ENCODE results near the gene OPRD1. TPM values are rescaled to one million over a fixed set of nuclear protein-coding genes. Genes with fewer than 3 reads are reported as not detected.
A peak's percentile ranks its signal among the peaks of the same experiment; 100 is the strongest.
"Not testable (repeated sequence)": the region's sequence is repeated elsewhere in the genome, so short reads cannot be mapped to it uniquely, and the experiment has no call there.

The OPRD1 gene
- not detected for total RNA-seq

DNA sequence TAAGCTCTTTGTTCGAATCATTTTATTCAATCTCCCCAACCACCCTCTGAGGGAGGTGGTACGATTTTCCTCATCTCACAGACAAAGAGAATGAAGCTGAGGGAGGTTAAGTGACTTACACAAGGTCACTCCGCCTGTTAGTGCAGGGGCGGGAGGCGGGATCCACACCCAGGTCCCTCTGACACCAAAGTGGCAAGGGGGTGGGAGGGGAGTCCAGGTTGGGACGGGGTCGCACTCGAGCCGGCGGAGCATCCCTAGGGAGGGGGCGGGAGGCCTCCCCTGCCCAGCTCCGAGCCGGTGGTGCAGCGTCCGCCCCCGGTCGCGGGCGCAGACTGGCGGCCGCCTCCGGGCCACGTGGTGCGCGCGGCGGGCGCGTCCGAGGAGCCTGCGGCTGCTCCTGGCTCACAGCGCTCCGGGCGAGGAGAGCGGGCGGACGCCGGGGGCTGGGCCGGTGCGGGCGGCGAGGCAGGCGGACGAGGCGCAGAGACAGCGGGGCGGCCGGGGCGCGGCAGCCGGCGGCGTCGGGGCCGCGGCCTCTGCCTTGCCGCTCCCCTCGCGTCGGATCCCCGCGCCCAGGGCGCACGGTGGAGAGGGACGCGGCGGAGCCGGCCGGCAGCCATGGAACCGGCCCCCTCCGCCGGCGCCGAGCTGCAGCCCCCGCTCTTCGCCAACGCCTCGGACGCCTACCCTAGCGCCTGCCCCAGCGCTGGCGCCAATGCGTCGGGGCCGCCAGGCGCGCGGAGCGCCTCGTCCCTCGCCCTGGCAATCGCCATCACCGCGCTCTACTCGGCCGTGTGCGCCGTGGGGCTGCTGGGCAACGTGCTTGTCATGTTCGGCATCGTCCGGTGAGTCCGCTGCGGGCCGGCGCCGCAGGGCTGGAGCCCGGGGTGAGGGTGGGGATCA is at the start of gene OPRD1:
Gene OPRD1 (plus strand): TSS at position 405 of the 903 bp plus-strand sequence. CDS start 214 bp downstream, at position 619.
- Mint-ChIP-seq H3K27me3 (ENCODE audit: low read depth) (peaks cover 56% of the 10 kb centered on the region), H3K36me3 (ENCODE audit: insufficient read depth in 2 of 2) (no peaks in the 10 kb centered on the region), H3K4me3 (peak within 1 kb of the TSS in 1 of 2 donors; percentile 51)

DNA sequence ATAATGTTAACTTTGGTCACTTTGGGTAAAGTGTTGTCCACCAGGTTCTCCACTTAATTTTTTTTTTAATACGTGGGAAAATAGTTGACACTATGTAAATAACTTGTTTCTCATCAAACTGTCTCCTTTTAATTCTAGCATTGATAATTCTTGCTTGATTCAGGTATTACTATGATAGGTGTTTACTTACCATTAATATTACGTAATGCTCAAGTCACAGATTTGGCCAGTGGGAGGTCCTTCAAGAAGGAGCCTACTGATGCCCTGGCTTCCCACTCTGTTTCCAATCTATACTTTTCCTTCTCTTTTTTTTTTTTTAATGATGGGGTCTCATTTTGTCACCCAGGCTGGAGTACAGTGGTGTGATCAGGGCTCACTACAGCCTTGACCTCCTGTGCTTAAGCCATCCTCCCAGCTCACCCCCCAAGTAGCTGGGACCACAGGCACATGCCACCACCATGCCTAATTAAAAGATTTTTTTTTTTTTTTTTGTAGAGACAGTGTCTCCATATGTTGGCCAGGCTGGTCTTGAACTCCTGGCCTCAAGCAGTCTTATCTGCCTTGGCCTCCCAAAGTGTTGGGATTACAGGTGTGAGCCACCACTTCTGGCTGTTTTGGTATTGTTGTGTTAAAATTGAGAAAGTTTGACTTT is 45.3 kb upstream of the OPRD1 start:
- DNase-seq = no peak
- Mint-ChIP-seq H3K27me3 (ENCODE audit: low read depth) (no peaks in the 10 kb centered on the region), H3K36me3 (ENCODE audit: insufficient read depth in 2 of 2) (peaks cover 0 to 23% of the 10 kb centered on the region in 2 donors), H3K9me3 (no peaks in the 10 kb centered on the region), H3K27ac (peak overlapping the region; percentile 63), H3K4me1 (ENCODE audit: low read depth) (peaks cover 16% of the 10 kb centered on the region), H3K4me3 (no peak overlapping the region)
- no peak for ATAC-seq (replicated peaks in 1 of 2)

More for the DNA sequence above, at the start of gene OPRD1:
- DNase-seq (no peak), ATAC-seq (replicated peaks in 1 of 2) (no peak)
- Mint-ChIP-seq H3K9me3 (no peaks in the 10 kb centered on the region), H3K27ac (no peak within 1 kb of the TSS), H3K4me1 (ENCODE audit: low read depth) (peaks cover 4% of the 10 kb centered on the region)

DNA sequence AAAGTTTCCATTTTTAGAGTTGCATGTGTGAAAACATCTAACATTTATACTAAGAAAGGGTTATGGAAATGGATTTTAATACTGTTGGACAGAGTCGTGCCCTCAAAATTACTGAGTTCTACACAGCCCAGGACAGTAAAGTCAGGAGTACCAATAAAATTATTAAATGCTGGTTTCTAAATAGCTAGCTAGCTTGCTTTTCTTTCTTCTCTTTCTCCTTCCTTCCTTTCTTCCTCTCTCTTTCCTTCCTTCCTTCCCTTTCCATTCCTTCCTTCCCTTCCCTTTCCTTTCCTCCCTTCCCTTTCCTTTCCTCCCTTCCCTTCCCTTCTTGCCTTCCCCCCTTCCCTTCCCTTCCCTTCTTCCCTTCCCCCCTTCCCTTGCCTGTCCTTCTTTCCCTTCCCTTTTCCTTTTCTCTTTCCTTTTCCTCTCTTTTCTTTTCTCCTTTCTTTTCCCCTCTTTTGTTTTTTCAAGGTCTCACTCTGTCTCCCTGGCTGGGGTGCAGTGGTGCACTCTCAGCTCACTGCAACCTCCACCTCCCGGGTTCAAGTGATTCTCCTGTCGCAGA is 41.3 kb upstream of the OPRD1 start:
- Mint-ChIP-seq H3K36me3 (ENCODE audit: insufficient read depth in 2 of 2) (peaks cover 0 to 17% of the 10 kb centered on the region in 2 donors), H3K27ac (peak overlapping the region; percentile 37), H3K4me3 (no peak overlapping the region), H3K9me3 (no peaks in the 10 kb centered on the region), H3K27me3 (ENCODE audit: low read depth) (no peaks in the 10 kb centered on the region), H3K4me1 (ENCODE audit: low read depth) (peaks cover 9% of the 10 kb centered on the region)
- ATAC-seq (replicated peaks in 1 of 2) = no peak
- no peak for DNase-seq

DNA sequence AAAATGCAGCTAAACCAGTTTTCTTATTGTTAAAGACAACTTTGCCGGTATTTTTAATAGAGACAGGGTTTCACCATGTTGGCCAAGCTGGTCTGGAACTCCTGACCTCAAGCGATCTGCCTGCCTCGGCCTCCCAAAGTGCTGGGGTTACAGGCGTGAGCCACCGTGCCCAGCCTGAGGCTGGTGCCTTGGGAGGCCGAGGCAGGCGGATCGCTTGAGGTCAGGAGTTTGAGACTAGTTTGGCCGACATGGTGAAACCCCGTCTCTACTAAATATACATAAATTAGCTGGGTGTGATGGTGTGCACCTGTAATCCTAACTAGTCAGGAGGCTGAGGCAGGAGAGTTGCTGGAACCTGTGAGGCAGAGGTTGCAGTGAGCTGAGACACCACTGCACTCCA is 40.0 kb upstream of the OPRD1 start:
- not testable (repeated sequence) for H3K4me3 Mint-ChIP-seq; H3K9me3 Mint-ChIP-seq; H3K4me1 Mint-ChIP-seq (ENCODE audit: low read depth); ATAC-seq (replicated peaks in 1 of 2); H3K27me3 Mint-ChIP-seq (ENCODE audit: low read depth); DNase-seq; H3K27ac Mint-ChIP-seq; H3K36me3 Mint-ChIP-seq (ENCODE audit: insufficient read depth in 2 of 2)

DNA sequence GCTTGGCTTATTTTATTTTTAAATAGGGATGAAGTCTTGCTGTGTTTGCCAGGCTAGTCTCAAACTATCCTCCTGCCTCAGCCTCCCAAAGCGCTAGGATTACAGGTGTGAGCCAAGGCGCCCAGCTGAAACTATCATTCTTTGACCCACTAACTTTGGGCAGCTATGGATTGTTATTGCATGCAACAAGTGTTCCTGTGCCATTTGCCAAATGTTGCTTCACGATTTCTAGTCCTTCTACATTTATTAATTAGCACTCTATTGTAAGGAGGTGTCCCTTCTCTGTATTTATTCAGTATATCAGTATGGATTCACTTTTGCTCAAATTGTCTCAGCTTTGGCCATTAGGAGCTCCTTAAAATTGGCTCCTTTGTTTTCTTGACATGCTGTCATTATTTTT is 38.9 kb upstream of the OPRD1 start:
- H3K4me3 Mint-ChIP-seq = no peak overlapping the region
- no peak for DNase-seq
- H3K9me3 Mint-ChIP-seq = no peaks in the 10 kb centered on the region
- no peak for ATAC-seq (replicated peaks in 1 of 2)
- H3K27me3 Mint-ChIP-seq (ENCODE audit: low read depth) = no peaks in the 10 kb centered on the region
- H3K36me3 Mint-ChIP-seq (ENCODE audit: insufficient read depth in 2 of 2) = peaks cover 0 to 7% of the 10 kb centered on the region in 2 donors
- H3K4me1 Mint-ChIP-seq (ENCODE audit: low read depth) = peaks cover 6% of the 10 kb centered on the region
- no peak overlapping the region for H3K27ac Mint-ChIP-seq

DNA sequence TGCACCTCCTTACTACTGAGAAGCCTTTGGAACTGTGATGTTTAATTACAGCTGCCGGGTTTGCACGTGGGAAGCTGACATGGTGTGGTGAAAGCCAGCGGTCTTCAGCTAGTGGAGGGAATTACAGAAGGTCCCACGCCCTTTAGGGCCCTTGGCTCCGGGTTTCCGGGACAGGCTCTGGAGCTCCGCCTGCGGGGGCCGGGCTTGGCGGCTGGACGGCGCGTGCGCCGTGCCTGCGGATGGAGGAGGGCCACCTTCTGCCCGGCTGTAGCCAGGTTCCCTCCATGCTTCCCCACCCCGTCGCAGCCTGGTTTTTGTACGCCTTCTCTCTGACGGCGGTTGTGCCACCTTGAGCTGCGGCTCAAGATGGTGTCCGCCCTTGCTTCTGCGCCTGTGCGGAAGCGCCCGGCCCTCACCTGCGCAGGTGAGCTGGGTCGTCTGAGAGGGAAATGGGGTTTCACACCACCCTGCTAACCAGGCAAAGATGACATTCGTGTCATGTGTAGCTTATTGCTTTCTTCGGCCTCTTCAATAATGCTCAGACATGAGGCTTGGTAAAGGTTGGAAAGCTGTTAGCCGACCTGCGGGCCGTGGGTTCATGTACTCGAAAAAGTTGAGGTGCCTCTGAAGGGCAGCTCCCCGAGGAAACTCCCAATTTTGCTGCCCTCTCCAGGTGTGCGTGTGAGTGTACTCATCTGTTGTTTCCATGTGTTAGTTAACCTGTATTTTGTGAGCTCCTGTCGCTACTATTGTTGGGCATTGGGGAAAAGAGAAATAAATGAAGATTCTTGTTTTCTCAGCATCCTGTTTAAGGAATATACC is 36.6 kb upstream of the OPRD1 start:
- Mint-ChIP-seq H3K27ac (no peak overlapping the region), H3K36me3 (ENCODE audit: insufficient read depth in 2 of 2) (no peaks in the 10 kb centered on the region), H3K4me3 (peak overlapping the region; percentile 78 to 81), H3K9me3 (no peaks in the 10 kb centered on the region), H3K4me1 (ENCODE audit: low read depth) (peaks cover 6% of the 10 kb centered on the region), H3K27me3 (ENCODE audit: low read depth) (no peaks in the 10 kb centered on the region)
- peak; percentile 69 to 73 for DNase-seq
- peak; percentile 86 to 92 for ATAC-seq (replicated peaks in 1 of 2)

DNA sequence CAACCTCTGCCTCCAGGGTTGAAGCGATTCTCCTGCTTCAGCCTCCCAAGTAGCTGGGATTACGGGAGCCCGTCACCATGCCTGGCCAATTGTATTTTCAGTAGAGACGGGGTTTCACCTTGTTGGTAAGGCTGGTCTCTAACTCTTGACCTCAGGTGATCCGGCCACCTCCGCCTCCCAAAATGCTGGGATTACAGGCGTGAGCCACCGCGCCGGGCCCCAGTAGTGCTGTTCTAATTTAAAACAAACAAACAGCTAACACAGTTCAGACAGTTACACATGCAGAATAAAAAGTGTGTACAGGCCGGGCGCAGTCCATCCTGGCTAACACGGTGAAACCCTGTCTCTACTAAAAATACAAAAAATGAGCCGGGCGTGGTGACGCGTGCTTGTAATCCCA is 35.6 kb upstream of the OPRD1 start:
- peaks cover 6% of the 10 kb centered on the region for H3K4me1 Mint-ChIP-seq (ENCODE audit: low read depth)
- no peak overlapping the region for H3K27ac Mint-ChIP-seq
- peak overlapping the region in 1 of 2 donors; percentile 81 for H3K4me3 Mint-ChIP-seq
- no peaks in the 10 kb centered on the region for H3K9me3 Mint-ChIP-seq
- no peak for DNase-seq
- no peaks in the 10 kb centered on the region for H3K27me3 Mint-ChIP-seq (ENCODE audit: low read depth)
- no peak for ATAC-seq (replicated peaks in 1 of 2)
- no peaks in the 10 kb centered on the region for H3K36me3 Mint-ChIP-seq (ENCODE audit: insufficient read depth in 2 of 2)

DNA sequence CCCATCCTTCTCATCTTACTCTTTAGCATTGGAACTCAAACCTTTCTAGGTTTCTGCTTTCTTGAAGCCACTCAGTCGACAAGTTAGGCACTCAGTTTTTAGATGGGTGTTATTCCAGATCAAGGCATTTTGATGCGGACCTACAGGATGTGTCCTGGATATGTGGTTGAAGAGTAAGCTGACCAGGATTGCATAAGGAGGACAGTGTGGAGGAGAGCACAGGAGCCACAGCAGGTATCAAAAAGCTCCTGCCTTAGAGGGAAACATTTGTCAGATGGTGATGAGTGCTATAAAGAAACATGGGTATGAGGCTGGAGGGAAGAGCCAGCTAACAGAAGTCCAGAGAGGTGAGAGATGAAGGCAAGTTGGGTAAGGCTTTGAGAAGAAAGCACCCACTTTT is 33.9 kb upstream of the OPRD1 start:
- Mint-ChIP-seq H3K27me3 (ENCODE audit: low read depth) (no peaks in the 10 kb centered on the region), H3K9me3 (no peaks in the 10 kb centered on the region), H3K4me3 (no peak overlapping the region), H3K27ac (no peak overlapping the region), H3K36me3 (ENCODE audit: insufficient read depth in 2 of 2) (no peaks in the 10 kb centered on the region), H3K4me1 (ENCODE audit: low read depth) (peaks cover 6% of the 10 kb centered on the region)
- DNase-seq = no peak
- no peak for ATAC-seq (replicated peaks in 1 of 2)

DNA sequence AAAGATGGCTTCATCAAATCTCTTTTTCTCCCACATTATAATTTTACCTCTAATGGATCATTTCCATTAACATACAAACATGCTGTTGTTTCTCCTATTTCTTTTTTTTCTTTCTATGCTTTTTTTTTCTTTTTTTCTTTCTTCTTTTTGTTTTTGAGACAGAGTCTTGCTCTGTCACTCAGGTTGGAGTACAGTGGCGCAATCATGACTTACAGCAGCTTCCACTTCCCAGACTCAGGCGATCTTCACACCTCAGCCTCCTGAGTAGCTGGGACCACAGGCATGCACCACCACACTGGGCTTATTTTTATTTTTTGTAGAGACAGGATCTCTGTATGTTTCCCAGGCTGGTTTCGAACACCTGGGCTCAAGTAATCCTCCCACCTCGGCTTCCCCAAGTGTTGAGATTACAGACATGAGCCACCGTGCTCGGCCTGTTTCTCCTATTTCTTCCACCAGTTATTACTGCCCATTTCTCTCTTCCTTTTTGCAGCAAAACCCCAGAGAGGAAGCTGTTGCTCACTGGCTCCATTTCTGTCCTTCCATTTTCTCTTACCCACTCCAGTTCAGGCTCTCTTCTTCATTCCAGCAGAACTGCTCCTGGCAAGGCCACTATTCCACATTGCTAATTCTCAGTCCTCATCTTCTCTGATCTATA is 32.1 kb upstream of the OPRD1 start:
- Mint-ChIP-seq H3K4me1 (ENCODE audit: low read depth) (peaks cover 6% of the 10 kb centered on the region), H3K4me3 (no peak overlapping the region), H3K27me3 (ENCODE audit: low read depth) (no peaks in the 10 kb centered on the region), H3K9me3 (no peaks in the 10 kb centered on the region), H3K36me3 (ENCODE audit: insufficient read depth in 2 of 2) (no peaks in the 10 kb centered on the region), H3K27ac (no peak overlapping the region)
- ATAC-seq (replicated peaks in 1 of 2) (no peak), DNase-seq (no peak)

DNA sequence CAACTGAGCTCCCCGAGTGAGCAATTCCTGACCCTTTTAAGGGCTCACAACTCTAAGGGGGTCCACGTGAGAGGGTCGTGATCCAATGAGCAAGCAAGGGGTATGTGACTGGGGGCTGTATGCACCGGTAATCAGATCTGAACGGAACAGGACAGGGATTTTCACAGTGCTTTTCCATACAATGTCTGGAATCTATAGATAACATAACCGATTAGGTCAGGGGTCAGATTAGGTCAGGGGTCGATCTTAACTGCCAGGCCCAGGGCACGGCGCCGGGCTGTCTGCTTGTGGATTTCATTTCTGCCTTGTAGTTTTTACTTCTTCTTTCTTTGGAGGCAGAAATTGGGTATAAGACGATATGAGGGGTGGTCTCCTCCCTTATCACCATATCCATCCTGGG is 30.7 kb upstream of the OPRD1 start:
- DNase-seq (no peak), ATAC-seq (replicated peaks in 1 of 2) (no peak)
- Mint-ChIP-seq H3K36me3 (ENCODE audit: insufficient read depth in 2 of 2) (no peaks in the 10 kb centered on the region), H3K27me3 (ENCODE audit: low read depth) (no peaks in the 10 kb centered on the region), H3K27ac (no peak overlapping the region), H3K9me3 (no peaks in the 10 kb centered on the region), H3K4me3 (no peak overlapping the region), H3K4me1 (ENCODE audit: low read depth) (peaks cover 10% of the 10 kb centered on the region)

DNA sequence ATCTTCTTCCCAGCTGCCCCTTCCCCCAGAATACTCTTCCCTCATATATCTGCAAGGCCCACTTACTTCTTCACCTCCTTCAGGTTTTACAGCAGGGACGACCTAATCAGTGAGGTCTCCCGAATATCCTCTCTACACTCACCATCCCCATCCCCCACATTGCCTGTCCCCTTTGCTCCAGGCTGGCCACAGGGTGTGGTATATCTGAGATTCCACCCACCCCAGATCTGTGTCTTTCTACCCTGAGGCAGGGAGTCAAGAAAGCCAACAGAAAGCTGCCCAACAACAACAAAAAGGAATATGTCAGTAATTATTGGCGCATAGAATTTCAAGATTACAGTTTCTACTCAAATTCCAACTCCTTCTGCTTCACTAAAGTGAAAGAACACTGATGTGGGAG is 30.0 kb upstream of the OPRD1 start:
- no peak for DNase-seq
- Mint-ChIP-seq H3K9me3 (no peaks in the 10 kb centered on the region), H3K4me1 (ENCODE audit: low read depth) (peaks cover 10% of the 10 kb centered on the region), H3K27me3 (ENCODE audit: low read depth) (no peaks in the 10 kb centered on the region), H3K27ac (no peak overlapping the region), H3K4me3 (no peak overlapping the region), H3K36me3 (ENCODE audit: insufficient read depth in 2 of 2) (no peaks in the 10 kb centered on the region)
- no peak for ATAC-seq (replicated peaks in 1 of 2)

DNA sequence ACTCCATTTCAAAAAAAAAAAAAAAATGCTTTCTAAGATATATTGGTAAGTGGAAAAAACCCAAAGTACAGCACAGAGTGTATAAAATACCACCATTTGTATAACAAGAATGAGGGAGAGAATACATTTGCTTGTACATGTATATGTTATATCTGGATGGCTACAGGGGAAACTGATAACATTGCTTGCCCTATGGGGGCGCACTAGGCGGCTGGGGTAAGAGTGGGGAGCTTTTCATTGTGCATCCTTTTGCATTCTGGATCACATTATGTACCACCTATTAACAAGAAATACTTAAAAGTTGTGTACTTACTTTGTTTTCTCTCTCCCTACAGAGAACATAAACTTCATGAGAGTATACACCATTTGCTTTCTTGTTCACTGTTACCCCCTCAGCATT is 28.6 kb upstream of the OPRD1 start:
- ATAC-seq (replicated peaks in 1 of 2) (no peak), DNase-seq (no peak)
- Mint-ChIP-seq H3K4me3 (no peak overlapping the region), H3K27me3 (ENCODE audit: low read depth) (no peaks in the 10 kb centered on the region), H3K27ac (no peak overlapping the region), H3K9me3 (no peaks in the 10 kb centered on the region), H3K4me1 (ENCODE audit: low read depth) (peaks cover 10% of the 10 kb centered on the region), H3K36me3 (ENCODE audit: insufficient read depth in 2 of 2) (no peaks in the 10 kb centered on the region)

Data from activated T-cell treated with anti-CD3 and anti-CD28 coated beads, Interleukin-2, amount 50 U/mL, for 72 hours (primary cell).